ENCODE results near the gene BBS1.

DNA sequence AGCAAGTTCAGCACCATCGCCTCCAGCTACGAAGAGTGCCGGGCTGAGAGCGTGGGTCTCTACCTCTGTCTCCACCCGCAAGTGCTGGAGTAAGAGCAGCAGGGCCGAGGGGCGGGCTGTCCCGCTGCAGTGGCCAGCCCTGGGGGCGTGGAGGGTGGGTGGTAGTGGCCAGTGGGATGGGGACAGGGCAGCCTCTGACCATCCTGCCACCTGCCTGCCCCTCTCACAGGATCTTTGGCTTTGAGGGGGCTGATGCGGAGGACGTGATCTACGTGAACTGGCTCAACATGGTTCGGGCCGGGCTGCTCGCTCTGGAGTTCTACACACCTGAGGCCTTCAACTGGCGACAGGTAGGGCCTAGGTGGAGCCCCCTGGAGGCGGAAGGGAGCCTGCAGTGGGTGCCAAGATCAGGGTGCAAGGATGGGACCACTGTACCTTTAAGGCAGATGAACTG lies 15.0 kb upstream of the BBS1 start:
- TF ChIP-seq POLR2A (IDR thresholded peaks at IDR 0.05) (no peak), CTCF (IDR thresholded peaks at IDR 0.05) (no peak)

All from breast epithelium (tissue), 3 donors.